ENCODE data around the gene TAS2R60.

GRCh38 chr7:143485094-143485493 lies 41.8 kb downstream of the TAS2R60 start:
- no peak for TF ChIP-seq CTCF (IDR thresholded peaks at IDR 0.05; ENCODE audit: extremely low read depth in 1 of 2, insufficient read depth in 1 of 2, low read depth in 1 of 2, low read length in 2 of 2)
- no peak for TF ChIP-seq POLR2A (IDR thresholded peaks at IDR 0.05; ENCODE audit: low read depth, low read length)
- no peak for TF ChIP-seq POLR2AphosphoS5 (IDR thresholded peaks at IDR 0.05; ENCODE audit: insufficient read depth, low read depth, low read length)
- no peak for TF ChIP-seq MAX (IDR thresholded peaks at IDR 0.05; ENCODE audit: insufficient read depth, insufficient read length)
- TF ChIP-seq MYC (IDR thresholded peaks at IDR 0.05; ENCODE audit: low read depth, low read length): no peak
